ENCODE results near the gene SPECC1.
"Not testable (repeated sequence)": the region's sequence is repeated elsewhere in the genome, so short reads cannot be mapped to it uniquely, and the experiment has no call there.

The SPECC1 gene

DNA sequence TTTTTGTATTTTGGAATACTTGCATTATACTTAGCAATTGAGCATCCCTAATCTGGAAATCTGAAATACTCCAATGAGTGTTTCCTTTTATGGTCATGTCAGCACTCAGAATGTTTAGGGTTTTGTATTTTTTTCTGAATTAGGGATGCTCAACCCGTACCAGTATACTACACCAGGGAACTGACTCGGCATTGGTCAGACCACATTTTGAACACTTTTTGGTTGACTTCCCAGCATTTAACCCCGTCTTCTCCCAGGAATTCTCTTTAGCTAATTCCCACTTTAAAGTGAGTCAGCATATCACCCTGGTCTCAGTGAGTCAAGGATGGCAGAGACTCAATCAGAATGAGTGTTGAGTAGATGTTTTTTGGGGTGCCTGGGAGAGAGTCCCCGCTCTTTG lies 177.9 kb downstream of the SPECC1 start:
- no peak for TF ChIP-seq POLR2A (IDR thresholded peaks at IDR 0.05; ENCODE audit: low read depth, low read length)
- DNase-seq (ENCODE audit: insufficient read length, low spot score) (no peak), FAIRE-seq (peak; percentile 84)

DNA sequence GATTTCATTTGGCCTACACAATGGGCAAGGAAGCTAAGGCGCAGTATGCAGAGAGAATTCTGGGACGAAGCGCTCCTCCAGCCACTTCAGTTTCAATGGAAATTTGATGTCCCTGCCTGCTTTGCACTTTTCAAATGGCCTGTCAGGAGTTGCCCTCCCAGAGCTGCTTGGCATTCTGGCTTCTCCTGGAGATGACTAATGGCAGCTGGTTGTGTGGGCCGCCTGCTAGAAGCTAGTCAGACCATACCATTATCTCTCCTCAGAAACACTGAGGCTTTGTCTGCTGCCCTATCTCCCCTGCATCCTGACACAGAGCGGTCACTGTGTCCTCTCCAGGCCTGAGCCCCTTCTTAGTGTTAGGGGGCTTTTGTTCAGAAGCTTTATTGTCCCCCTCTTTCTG lies 180.1 kb downstream of the SPECC1 start:
- TF ChIP-seq POLR2A (IDR thresholded peaks at IDR 0.05; ENCODE audit: low read depth, low read length) = no peak
- DNase-seq (ENCODE audit: insufficient read length, low spot score) (peak; percentile 53), FAIRE-seq (peak; percentile 93)

DNA sequence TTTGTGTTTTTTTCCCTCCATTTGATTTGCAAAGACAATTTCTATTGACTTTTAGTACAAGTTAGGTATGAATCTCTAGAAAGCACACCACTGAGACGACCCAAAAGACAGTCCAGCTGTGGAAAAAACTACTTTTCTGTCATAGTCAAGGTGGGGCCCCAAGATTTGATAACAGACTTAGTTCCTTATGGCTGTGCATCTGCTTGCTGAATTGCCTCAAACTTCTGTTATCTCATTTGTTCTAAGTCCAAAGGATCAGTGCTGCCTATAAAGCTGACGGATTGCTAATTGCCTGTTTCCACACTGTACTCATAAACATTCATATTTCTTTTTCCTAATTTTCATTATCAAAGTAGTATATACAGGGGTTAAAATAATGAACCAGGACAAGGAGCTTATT lies 180.8 kb downstream of the SPECC1 start:
- no peak for TF ChIP-seq POLR2A (IDR thresholded peaks at IDR 0.05; ENCODE audit: low read depth, low read length)
- DNase-seq (ENCODE audit: insufficient read length, low spot score) = no peak
- peak; percentile 11 for FAIRE-seq

DNA sequence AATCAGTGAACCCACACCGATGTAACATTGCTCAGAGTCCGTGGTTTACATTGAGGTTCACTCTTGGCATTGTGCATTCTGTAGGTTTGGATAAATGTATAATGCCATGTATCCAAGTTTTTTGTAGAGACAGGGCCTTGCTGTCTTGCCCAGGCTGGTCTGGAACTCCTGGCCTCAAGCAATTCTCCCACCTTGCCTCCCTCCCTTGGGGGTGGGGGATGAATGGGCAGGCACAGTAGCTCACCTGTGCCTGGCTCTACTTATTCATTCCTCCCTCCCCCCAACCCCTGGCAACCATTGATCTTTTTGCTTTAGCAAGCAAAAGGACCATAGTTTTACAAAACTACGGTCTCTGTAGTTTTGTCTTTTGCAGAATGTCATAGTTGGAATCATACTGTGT lies 181.4 kb downstream of the SPECC1 start:
- no peak for FAIRE-seq
- no peak for DNase-seq (ENCODE audit: insufficient read length, low spot score)
- TF ChIP-seq POLR2A (IDR thresholded peaks at IDR 0.05; ENCODE audit: low read depth, low read length) = no peak

DNA sequence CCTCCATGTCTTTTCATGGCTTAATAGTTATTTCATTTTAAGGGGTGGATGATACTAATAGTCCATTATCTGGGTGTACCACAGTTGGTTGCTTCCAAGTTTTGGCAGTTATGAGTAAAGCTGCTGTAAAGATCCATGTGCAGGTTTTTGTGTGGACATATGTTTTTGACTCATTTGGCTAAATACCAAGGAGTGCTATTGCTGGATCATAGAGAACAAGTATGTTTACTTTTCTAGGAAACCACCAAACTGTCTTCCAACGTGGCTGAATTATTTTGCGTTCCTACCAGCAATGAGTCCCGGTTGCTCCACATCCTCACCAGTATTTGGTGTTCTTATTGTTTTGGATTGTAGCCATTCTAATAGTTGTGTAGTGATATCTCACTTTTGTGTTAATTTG lies 181.9 kb downstream of the SPECC1 start:
- TF ChIP-seq POLR2A (IDR thresholded peaks at IDR 0.05; ENCODE audit: low read depth, low read length) = no peak
- DNase-seq (ENCODE audit: insufficient read length, low spot score) (no peak), FAIRE-seq (peak; percentile 91)

DNA sequence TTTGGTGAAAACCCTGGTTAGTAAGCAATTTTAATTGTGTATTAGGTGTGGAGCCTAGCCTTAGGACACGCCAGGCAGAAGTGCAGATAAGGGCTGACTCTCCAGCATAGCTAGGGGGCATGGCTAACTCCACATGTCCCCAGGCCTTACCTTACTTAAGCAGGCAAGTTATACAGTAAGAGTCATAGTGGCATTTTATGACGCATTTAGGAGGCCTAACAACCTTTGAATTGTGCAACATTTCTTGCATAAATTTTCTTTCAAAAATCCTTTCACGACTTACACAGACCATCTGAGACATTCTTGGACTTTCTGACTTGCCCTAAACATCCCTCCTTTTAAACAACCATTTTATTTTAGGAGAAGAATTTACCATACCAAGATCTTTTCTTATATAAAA lies 187.1 kb downstream of the SPECC1 start:
- not testable (repeated sequence) for DNase-seq (ENCODE audit: insufficient read length, low spot score); FAIRE-seq

DNA sequence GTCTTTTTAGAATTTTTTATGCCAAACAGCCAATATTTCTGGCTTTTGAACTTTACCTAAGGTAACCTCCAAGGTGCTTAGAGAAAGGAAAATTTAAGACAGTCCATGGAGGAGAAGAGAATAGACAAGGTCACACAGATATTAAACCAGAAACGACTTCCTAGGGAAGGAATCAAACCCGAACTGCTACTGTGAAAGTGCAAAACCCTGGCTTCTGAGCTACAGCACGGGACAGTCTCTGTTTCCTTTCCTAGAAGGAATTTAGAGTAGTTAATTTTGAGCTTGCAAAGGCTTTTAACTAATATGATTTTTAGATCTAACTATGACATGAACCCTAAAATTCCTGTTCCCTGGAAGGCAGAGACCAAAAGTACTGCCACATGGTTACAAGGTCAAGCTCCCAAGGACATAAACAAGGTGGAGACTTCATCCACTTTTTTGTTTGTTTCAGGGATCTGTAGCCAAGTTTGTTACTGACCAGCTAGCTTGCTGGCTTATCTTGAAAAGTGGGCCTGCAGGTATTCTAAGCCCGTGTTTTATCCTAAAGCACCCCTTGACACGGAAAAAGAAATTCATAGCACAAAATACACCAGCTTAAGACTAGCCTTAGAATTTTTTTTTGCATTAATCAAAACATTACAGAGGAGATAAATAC lies 188.2 kb downstream of the SPECC1 start:
- no peak for FAIRE-seq
- no peak for TF ChIP-seq POLR2A (IDR thresholded peaks at IDR 0.05; ENCODE audit: low read depth, low read length)
- no peak for DNase-seq (ENCODE audit: insufficient read length, low spot score)

DNA sequence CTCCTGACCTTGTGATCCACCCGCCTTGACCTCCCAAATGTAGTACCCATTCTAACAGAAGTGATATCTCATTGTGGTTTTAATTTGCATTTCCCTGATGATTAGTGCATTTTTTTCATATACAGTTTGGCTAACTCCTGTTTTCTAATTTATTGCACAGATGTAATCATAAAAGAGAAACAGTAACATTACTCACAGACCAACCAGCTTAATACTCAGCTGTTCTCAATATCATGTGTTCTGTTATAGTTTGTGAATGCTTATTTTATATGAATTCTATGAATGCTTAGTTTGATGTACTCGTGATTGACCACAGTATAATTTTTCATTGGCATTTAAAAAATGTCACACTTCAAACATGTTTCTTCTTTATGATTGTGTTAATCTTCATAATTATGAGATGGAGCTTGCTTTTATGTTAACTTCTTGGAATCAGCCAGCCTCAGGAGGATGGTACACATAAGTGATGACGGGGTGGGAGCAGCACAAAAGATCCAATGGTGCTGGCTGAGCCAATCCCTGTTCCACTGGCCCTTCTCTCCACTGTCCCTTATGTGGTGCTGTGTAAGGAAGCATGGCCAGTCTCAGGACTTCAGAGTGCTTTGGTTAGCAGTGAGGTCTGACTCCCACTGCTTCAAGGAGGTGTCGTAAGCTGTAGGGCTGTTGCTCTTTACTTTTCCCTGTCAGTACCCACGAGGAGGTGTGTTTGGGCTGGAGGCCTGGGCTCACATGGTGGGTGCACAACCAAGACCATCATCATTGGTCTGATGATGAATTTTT lies 191.0 kb downstream of the SPECC1 start:
- TF ChIP-seq POLR2A (IDR thresholded peaks at IDR 0.05; ENCODE audit: low read depth, low read length) = no peak
- DNase-seq (ENCODE audit: insufficient read length, low spot score) = no peak
- FAIRE-seq = no peak

DNA sequence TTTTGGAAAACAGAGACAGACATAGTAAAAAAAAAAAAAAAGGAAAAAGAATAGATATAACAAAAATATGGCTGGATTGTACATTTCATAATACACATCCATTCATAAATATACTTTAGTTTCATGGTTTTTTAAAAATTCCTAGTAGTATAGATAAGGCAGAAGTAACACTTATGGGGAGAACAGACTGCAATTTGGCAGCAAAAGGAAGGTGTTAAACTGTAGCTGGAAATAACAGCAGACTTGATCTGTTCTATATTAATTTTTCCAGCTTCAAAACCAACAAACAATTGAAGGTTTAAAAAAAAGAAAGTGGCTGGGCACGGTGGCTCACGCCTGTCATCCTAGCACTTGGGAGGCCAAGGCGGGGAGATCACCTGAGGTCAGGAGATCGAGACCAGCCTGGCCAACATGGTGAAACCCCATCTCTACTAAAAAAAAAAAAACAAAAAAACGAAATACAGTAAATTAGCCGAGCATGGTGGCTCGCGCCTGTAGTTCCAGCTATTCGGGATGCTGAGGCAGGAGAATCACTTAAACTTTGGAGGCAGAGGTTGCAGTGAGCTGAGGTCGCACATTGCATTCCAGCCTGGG lies 191.8 kb downstream of the SPECC1 start:
- TF ChIP-seq POLR2A (IDR thresholded peaks at IDR 0.05; ENCODE audit: low read depth, low read length) = no peak
- DNase-seq (ENCODE audit: insufficient read length, low spot score) = no peak
- no peak for FAIRE-seq

DNA sequence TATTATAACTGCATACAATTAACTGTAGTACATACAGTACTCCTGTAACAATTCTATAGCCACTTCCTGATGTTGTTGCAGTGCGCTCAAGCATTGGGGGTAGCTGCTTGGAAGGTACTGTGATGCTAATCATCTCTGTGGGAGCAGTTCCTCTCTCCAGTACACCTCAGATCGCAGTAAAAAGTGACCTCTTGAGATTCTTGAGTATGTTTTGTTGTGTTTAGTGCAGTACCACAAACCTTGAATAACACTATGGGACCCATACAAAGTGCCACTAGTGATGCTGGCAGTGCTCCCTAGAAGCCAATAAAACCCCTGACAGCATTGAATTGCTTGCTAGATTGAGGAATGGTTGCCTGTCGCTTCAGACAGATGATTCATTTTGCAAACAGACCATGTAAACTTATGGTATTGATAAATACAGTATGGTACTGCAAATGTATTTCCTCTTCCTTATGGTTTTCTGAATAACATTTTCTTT lies 193.0 kb downstream of the SPECC1 start:
- DNase-seq (ENCODE audit: insufficient read length, low spot score) (no peak), FAIRE-seq (peak; percentile 23)
- no peak for TF ChIP-seq POLR2A (IDR thresholded peaks at IDR 0.05; ENCODE audit: low read depth, low read length)

DNA sequence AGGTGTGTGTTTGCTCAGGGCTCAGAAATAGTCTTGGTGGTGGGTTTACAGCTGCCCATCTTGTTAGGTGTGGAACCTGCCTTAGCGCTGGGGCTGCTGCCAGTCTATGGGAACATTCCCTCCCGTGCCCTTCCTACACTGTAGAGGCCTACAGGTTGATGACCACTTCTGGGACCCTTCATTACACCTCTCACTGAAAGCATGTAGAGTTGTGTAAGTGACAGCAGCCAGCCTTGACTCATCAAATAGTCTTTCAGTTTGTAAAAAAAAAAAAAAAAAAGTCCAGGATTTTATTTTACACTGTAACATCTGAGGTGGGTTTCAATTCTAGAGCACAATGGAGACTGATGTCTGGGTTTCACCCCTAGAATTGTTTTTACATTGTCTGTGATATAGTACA lies 193.9 kb downstream of the SPECC1 start:
- DNase-seq (ENCODE audit: insufficient read length, low spot score) (no peak), FAIRE-seq (no peak)
- TF ChIP-seq POLR2A (IDR thresholded peaks at IDR 0.05; ENCODE audit: low read depth, low read length) = no peak

DNA sequence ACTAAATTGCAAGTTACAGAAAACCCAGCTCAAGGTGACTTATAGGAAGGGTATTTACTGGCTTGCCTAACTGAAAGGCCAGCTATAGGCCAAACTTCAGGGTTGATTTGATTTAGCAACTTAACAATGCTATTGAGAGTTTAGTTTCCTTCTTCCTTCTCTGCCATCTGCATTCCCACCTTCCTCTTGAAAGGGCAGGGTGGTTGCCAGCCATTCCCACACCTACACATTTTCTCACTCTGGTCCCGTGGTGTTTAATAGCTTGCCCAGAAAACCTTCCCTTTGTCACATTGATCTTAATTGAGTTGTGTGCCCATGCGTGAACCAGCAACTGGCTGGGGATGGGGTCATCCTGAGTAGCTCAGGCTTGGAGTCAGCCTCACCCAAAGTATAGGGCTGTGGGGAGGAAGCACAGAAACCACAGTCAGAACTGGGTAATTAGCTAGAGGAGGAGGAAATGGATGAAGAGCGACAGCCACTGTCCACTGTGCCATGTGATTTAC lies 194.7 kb downstream of the SPECC1 start:
- FAIRE-seq = no peak
- TF ChIP-seq POLR2A (IDR thresholded peaks at IDR 0.05; ENCODE audit: low read depth, low read length) = no peak
- DNase-seq (ENCODE audit: insufficient read length, low spot score) = no peak

DNA sequence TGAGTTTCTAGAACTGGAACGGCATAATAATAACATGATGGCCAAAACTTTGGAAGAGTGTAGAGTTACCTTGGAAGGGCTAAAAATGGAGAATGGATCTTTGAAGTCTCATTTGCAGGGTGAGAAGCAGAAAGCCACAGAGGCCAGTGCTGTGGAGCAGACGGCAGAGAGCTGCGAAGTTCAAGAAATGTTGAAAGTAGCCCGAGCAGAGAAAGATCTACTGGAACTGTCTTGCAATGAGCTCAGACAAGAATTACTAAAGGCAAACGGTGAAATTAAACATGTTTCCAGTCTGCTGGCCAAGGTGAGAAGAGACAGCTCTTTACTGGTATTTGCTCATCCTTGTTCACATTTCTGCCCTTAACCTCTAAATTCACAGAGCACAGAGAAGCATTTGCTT lies 196.4 kb downstream of the SPECC1 start:
- no peak for FAIRE-seq
- TF ChIP-seq POLR2A (IDR thresholded peaks at IDR 0.05; ENCODE audit: low read depth, low read length) = no peak
- no peak for DNase-seq (ENCODE audit: insufficient read length, low spot score)

DNA sequence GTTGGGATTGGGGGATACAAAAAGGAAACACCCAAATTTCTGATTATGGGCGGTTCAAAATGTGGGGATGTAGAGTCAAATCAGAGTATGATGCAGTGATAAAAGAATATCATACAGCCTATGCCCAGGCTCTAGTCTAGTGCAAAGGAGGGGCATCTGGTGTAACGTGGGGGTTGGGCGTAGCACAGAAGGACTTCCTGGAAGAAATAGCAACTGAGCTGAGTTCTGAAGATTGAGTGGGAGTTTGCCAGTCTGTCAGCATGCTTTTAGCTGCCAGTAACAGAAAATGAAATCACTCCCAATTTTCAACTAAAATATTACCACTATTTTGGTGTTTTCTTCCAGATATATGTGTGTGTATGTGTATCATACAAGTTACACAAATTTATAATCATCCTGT lies 196.9 kb downstream of the SPECC1 start:
- DNase-seq (ENCODE audit: insufficient read length, low spot score) = no peak

More for the DNA sequence above, 196.9 kb downstream of the SPECC1 start:
- TF ChIP-seq POLR2A (IDR thresholded peaks at IDR 0.05; ENCODE audit: low read depth, low read length) = no peak
- FAIRE-seq = peak; percentile 11

All from H54 (cell line).